HFFc6 (cell line): ENCODE measurements around the gene SSMEM1. TPM values are rescaled to one million over a fixed set of nuclear protein-coding genes. Genes with fewer than 3 reads are reported as not detected.
A peak's percentile ranks its signal among the peaks of the same experiment; 100 is the strongest.
"Not testable (repeated sequence)": the region's sequence is repeated elsewhere in the genome, so short reads cannot be mapped to it uniquely, and the experiment has no call there.

Experiments used
- DNase-seq: peaks from one replicate; pipeline ENCODE4 v3.0.0-alpha.2; 2018
- H3K27ac Mint-ChIP-seq: 2 replicates; pipeline ENCODE4 v1.8.0; 2020; ENCODE audit warnings: mild to moderate bottlenecking, mixed read lengths
- H3K27me3 Mint-ChIP-seq: 2 replicates; pipeline ENCODE4 v1.8.0; 2021; ENCODE audit warnings: mild to moderate bottlenecking, moderate library complexity, mixed read lengths; ENCODE audit not compliant: insufficient read depth
- H3K36me3 Mint-ChIP-seq: 2 replicates; pipeline ENCODE4 v1.8.0; 2021; ENCODE audit warnings: low read depth, mixed read lengths
- H3K4me1 Mint-ChIP-seq: 2 replicates; pipeline ENCODE4 v1.8.0; 2020; ENCODE audit warnings: low read depth, mixed read lengths
- H3K4me3 Mint-ChIP-seq: 2 replicates; pipeline ENCODE4 v1.8.0; 2020; ENCODE audit warnings: mild to moderate bottlenecking, moderate library complexity, mixed read lengths
- H3K9me3 Mint-ChIP-seq: 2 replicates; pipeline ENCODE4 v1.8.0; 2020; ENCODE audit warnings: mild to moderate bottlenecking, mixed read lengths
- total RNA-seq, 6 experiments: library from RNA; stranded (reverse); fragmentation: NEBNext Ultra II Directional; extraction: Animal tissue kit (Norgen Biotek cat#: 25700); gene quantifications; 2 replicates in 1 of 6; 3 replicates in 5 of 6; pipeline ENCODE4 v1.2.3, GENCODE V29; 2021
- TF ChIP-seq, protein P1 (sequence below): fragments of 200-600 bp; sonication (generic); IDR thresholded peaks from 2 replicates; pipeline ENCODE4 v1.5.0; 2021; ENCODE audit warnings: antibody characterized with exemption, mild to moderate bottlenecking

SSMEM1 gene
- total RNA-seq, 6 experiments from 2014 or later, result not detected

DNA sequence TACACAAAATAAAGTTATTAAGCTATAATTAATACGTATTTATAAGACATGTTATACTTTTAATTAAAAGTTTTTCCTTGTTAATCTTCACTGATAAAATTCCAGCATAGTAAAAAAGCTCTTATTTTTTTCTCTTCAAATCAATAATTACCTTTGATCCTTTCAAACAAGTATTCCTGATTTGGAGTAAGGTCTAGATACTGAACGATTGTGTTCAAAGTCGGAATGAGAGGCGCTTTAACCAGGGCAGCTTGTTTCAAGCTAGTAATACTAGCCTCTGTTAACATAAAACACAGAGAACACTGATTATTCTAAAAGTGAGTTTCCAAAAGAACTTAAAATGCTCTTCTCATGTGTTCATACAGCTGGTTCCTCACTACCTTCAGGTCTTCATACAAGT, 29.4 kb upstream of the SSMEM1 start:
- Mint-ChIP-seq H3K4me3 (no peak overlapping the region), H3K36me3 (peaks cover 11% of the 10 kb centered on the region), H3K9me3 (no peaks in the 10 kb centered on the region), H3K27ac (no peak overlapping the region), H3K27me3 (no peaks in the 10 kb centered on the region), H3K4me1 (peaks cover 10% of the 10 kb centered on the region)
- TF ChIP-seq, protein P1, sequence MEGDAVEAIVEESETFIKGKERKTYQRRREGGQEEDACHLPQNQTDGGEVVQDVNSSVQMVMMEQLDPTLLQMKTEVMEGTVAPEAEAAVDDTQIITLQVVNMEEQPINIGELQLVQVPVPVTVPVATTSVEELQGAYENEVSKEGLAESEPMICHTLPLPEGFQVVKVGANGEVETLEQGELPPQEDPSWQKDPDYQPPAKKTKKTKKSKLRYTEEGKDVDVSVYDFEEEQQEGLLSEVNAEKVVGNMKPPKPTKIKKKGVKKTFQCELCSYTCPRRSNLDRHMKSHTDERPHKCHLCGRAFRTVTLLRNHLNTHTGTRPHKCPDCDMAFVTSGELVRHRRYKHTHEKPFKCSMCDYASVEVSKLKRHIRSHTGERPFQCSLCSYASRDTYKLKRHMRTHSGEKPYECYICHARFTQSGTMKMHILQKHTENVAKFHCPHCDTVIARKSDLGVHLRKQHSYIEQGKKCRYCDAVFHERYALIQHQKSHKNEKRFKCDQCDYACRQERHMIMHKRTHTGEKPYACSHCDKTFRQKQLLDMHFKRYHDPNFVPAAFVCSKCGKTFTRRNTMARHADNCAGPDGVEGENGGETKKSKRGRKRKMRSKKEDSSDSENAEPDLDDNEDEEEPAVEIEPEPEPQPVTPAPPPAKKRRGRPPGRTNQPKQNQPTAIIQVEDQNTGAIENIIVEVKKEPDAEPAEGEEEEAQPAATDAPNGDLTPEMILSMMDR, result no peak
- DNase-seq, result no peak

DNA sequence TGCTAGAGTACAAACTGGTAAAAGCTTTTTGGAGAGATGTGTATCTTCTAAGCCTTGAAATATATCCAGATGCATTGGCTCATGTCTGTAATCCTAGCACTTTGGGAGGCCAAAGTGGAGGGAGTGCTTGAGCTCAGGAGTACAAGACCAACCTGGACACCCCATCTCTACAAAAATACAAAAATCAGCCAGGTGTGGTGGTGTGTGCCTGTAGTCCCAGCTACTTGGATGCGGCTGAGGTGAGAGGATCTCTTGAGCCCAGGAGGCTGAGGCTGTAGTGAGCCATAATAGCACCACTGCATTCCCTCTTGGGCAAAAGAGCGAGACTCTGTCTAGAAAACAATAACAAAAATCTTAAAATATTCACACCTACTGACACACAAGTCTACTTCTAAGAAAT, 28.0 kb upstream of the SSMEM1 start:
- TF ChIP-seq, protein P1, result no peak
- Mint-ChIP-seq H3K9me3 (no peaks in the 10 kb centered on the region), H3K4me1 (peaks cover 10% of the 10 kb centered on the region), H3K36me3 (peaks cover 11% of the 10 kb centered on the region), H3K27me3 (no peaks in the 10 kb centered on the region), H3K27ac (no peak overlapping the region), H3K4me3 (no peak overlapping the region)
- DNase-seq, result no peak

DNA sequence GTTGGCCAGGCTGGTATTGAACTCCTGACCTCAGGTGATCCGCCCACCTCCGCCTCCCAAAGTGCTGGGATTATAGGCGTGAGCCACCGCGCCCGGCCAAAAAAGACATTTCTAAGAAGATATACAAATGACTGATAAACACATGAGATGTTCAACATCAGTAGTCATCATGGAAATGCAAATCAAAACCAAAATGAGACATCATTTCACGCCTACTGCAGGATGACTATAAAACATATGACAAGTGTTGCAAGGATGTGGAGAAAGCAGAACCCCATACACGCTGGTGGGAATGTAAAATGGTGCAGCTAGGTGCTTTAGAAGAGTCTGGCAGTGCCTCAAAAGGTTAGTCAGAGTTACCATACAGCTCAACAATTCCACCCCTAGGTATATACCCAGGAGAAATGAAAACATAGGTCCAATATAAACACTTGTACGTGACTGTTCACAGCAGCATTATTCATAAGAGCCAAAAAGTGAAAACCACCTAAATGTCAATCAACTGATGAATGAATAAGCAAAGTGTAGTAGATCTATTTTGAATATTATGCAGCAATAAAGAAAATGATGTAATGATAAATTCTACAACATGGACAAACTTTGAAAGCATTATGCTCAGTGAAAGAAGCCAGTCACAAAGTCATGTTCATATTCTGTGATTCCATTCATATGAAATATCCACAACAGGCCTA, 26.9 kb upstream of the SSMEM1 start:
- H3K9me3 Mint-ChIP-seq, result no peaks in the 10 kb centered on the region
- H3K27me3 Mint-ChIP-seq, result no peaks in the 10 kb centered on the region
- H3K36me3 Mint-ChIP-seq, result peaks cover 11% of the 10 kb centered on the region
- peak overlapping the region; percentile 35; the same call in 1 of the 2 replicates for H3K27ac Mint-ChIP-seq
- H3K4me1 Mint-ChIP-seq, result peaks cover 10% of the 10 kb centered on the region
- DNase-seq, result peak; percentile 43
- TF ChIP-seq, protein P1, result no peak
- no peak overlapping the region for H3K4me3 Mint-ChIP-seq

DNA sequence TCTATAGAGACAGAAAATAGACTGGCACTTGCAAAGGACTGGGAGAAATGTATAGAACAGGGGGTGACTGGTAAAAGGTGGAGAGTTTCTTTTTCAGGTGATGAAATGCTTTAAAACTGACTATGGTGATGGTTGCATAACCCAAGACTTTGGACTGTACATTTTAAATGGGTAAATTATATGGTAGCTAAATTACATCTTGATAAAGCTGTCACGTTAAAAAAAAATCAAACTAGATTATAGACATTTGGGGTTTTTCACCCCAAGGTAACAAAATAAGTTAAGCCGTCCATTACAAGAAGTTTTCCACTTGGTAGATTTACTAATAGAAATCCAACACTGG, 26.4 kb upstream of the SSMEM1 start:
- peaks cover 10% of the 10 kb centered on the region for H3K4me1 Mint-ChIP-seq

DNA sequence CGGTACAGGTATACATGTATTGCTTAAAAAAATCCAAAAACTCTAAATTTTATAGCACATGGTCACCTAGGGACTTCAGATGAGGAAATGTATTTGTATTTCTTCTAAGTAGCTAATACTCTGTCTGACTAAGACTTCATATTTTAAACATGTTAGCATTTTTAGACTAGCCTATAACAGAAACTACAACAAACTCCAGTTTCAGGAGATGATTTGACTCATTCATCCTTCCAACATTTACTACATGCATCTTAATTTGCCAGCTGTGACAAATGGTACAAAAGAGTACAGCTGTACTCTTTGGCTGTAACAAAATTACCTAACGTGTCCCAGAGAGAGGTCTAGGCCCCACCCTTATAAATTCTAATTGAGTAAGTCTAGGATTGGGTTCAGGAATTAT, 24.7 kb upstream of the SSMEM1 start:
- H3K27ac Mint-ChIP-seq, result no peak overlapping the region
- TF ChIP-seq, protein P1, result no peak
- H3K27me3 Mint-ChIP-seq, result no peaks in the 10 kb centered on the region
- no peak overlapping the region for H3K4me3 Mint-ChIP-seq
- peaks cover 19% of the 10 kb centered on the region for H3K36me3 Mint-ChIP-seq
- peaks cover 18% of the 10 kb centered on the region for H3K4me1 Mint-ChIP-seq
- no peak for DNase-seq
- H3K9me3 Mint-ChIP-seq, result no peaks in the 10 kb centered on the region

More for the DNA sequence above, 26.4 kb upstream of the SSMEM1 start:
- Mint-ChIP-seq H3K9me3 (no peaks in the 10 kb centered on the region), H3K36me3 (peaks cover 11% of the 10 kb centered on the region), H3K27me3 (no peaks in the 10 kb centered on the region), H3K4me3 (no peak overlapping the region), H3K27ac (no peak overlapping the region)
- DNase-seq, result no peak
- TF ChIP-seq, protein P1, result no peak

DNA sequence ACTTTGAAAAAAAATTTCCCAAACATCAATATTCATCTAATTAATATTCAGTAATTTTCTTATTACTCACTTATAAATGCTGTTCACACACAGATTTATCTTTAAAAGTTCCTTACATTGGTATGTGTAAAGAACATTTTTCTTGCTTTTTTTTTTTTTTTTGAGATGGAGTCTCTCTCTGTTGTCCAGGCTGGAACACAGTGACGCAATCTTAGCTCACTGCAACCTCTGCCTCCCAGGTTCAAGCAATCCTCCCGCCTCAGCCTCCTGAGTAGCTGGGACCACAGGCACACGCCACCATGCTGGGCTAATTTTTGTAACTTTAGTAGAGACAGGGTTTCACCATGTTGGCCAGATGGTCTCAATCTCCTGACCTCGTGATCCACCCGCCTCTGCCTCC, 23.3 kb upstream of the SSMEM1 start:
- peaks cover 28% of the 10 kb centered on the region for H3K4me1 Mint-ChIP-seq
- not testable (repeated sequence) for H3K9me3 Mint-ChIP-seq, H3K27ac Mint-ChIP-seq, H3K27me3 Mint-ChIP-seq, H3K4me3 Mint-ChIP-seq, DNase-seq
- H3K36me3 Mint-ChIP-seq, result peaks cover 28% of the 10 kb centered on the region
